ENCODE data around the gene HOXD4. TPM values are rescaled to one million over a fixed set of nuclear protein-coding genes. Genes with fewer than 3 reads are reported as not detected.

The HOXD4 gene
- total RNA-seq, 1 donor, result 1.1 TPM

GRCh38 chr2:176193048-176193447, 41.7 kb downstream of the HOXD4 start:
- TF ChIP-seq CTCF (IDR thresholded peaks at IDR 0.05; ENCODE audit: insufficient read depth, low read length), result no peak
- DNase-seq (ENCODE audit: low read depth), result no peak
- no peak overlapping the region for H3K4me3 ChIP-seq (ENCODE audit: low read depth, low read length)

GRCh38 chr2:176199902-176200301, 48.6 kb downstream of the HOXD4 start:
- TF ChIP-seq CTCF (IDR thresholded peaks at IDR 0.05; ENCODE audit: insufficient read depth, low read length), result no peak
- no peak overlapping the region for H3K4me3 ChIP-seq (ENCODE audit: low read depth, low read length)
- no peak for DNase-seq (ENCODE audit: low read depth)

GRCh38 chr2:176200971-176201370, 49.6 kb downstream of the HOXD4 start:
- TF ChIP-seq CTCF (IDR thresholded peaks at IDR 0.05; ENCODE audit: insufficient read depth, low read length), result no peak
- no peak for DNase-seq (ENCODE audit: low read depth)
- no peak overlapping the region for H3K4me3 ChIP-seq (ENCODE audit: low read depth, low read length)

GRCh38 chr2:176202491-176202890, 51.1 kb downstream of the HOXD4 start:
- no peak for DNase-seq (ENCODE audit: low read depth)
- no peak for TF ChIP-seq CTCF (IDR thresholded peaks at IDR 0.05; ENCODE audit: insufficient read depth, low read length)
- no peak overlapping the region for H3K4me3 ChIP-seq (ENCODE audit: low read depth, low read length)

Small RNAs within 50 kb of the gene (small RNA-seq; reads per million reads assigned to genes)
- 89.5 reads per million, percentile 98 among the genes with 10 or more reads in this experiment for gene MIR10B

Other genes with a start within 250 kb of the HOXD4 start
- gene LNPK, start 149.3 kb upstream of the HOXD4 start, total RNA-seq (ENCODE audit: low replicate concordance), result 28.9 and 61.4 TPM in 2 replicates
- not detected in 2 replicates for gene EVX2, start 67.6 kb upstream of the HOXD4 start, total RNA-seq (ENCODE audit: low replicate concordance)
- gene HOXD13, start 58.8 kb upstream of the HOXD4 start, total RNA-seq (ENCODE audit: low replicate concordance), result not detected in 2 replicates
- not detected in 2 replicates for gene HOXD12, start 51.8 kb upstream of the HOXD4 start, total RNA-seq (ENCODE audit: low replicate concordance)
- gene HOXD11, start 44.3 kb upstream of the HOXD4 start, total RNA-seq (ENCODE audit: low replicate concordance), result not detected in 2 replicates
- not detected in 2 replicates for gene HOXD10, start 34.8 kb upstream of the HOXD4 start, total RNA-seq (ENCODE audit: low replicate concordance)
- gene HOXD9, start 28.8 kb upstream of the HOXD4 start, total RNA-seq (ENCODE audit: low replicate concordance), result not detected in 2 replicates
- gene HOXD8, start 21.8 kb upstream of the HOXD4 start, total RNA-seq (ENCODE audit: low replicate concordance), result 0.45 and 0.49 TPM in 2 replicates
- gene HOXD3, start 5.8 kb downstream of the HOXD4 start, total RNA-seq (ENCODE audit: low replicate concordance), result 0.09 TPM in 1 of 2 replicates, not detected in the other
- gene HOXD1, start 37.1 kb downstream of the HOXD4 start, total RNA-seq (ENCODE audit: low replicate concordance), result not detected in 2 replicates
- gene MTX2, start 117.9 kb downstream of the HOXD4 start, total RNA-seq (ENCODE audit: low replicate concordance), result 14.1 and 18.3 TPM in 2 replicates